Fibroblast of the aortic adventitia (primary cell): ENCODE results near the gene LRRC32. TPM values are rescaled to one million over a fixed set of nuclear protein-coding genes. Genes with fewer than 3 reads are reported as not detected.

Experiments
- DNase-seq: peaks from one replicate; pipeline ENCODE4 v3.0.0-alpha.2; 2010; ENCODE audit warnings: low read depth
- H3K4me3 ChIP-seq: 2 replicates; pipeline ENCODE4 v1.5.1; 2011; ENCODE audit warnings: low read depth, mild to moderate bottlenecking, control low read depth, low read length, moderate library complexity
- total RNA-seq: library from RNA; depleted of rRNA; stranded (reverse); fragments of >200 nt; gene quantifications from 2 replicates; pipeline ENCODE4 v1.2.3, GENCODE V29; 2012; ENCODE audit warnings: low replicate concordance
- TF ChIP-seq, protein P1 (sequence below): IDR thresholded peaks from 2 replicates; pipeline ENCODE4 v1.5.1; 2011; ENCODE audit warnings: mild to moderate bottlenecking, low read length, control low read depth, inconsistent platforms; ENCODE audit not compliant: insufficient read depth

The LRRC32 gene
- total RNA-seq, 1 donor, result 30.0 TPM

GRCh38 chr11:76706667-76707066, 36.1 kb upstream of the LRRC32 start:
- TF ChIP-seq, protein P1, sequence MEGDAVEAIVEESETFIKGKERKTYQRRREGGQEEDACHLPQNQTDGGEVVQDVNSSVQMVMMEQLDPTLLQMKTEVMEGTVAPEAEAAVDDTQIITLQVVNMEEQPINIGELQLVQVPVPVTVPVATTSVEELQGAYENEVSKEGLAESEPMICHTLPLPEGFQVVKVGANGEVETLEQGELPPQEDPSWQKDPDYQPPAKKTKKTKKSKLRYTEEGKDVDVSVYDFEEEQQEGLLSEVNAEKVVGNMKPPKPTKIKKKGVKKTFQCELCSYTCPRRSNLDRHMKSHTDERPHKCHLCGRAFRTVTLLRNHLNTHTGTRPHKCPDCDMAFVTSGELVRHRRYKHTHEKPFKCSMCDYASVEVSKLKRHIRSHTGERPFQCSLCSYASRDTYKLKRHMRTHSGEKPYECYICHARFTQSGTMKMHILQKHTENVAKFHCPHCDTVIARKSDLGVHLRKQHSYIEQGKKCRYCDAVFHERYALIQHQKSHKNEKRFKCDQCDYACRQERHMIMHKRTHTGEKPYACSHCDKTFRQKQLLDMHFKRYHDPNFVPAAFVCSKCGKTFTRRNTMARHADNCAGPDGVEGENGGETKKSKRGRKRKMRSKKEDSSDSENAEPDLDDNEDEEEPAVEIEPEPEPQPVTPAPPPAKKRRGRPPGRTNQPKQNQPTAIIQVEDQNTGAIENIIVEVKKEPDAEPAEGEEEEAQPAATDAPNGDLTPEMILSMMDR, result no peak
- H3K4me3 ChIP-seq, result no peak overlapping the region
- DNase-seq, result no peak

GRCh38 chr11:76705826-76706225, 35.3 kb upstream of the LRRC32 start:
- TF ChIP-seq, protein P1, result no peak
- no peak overlapping the region for H3K4me3 ChIP-seq
- DNase-seq, result no peak

- TF ChIP-seq, protein P1, result no peak
- H3K4me3 ChIP-seq, result no peak overlapping the region
- DNase-seq, result no peak
These were observed 33.8 kb upstream of the LRRC32 start for GRCh38 chr11:76704171-76704948.

- H3K4me3 ChIP-seq, result no peak overlapping the region
- DNase-seq, result no peak
- TF ChIP-seq, protein P1, result no peak
These were observed 33.2 kb upstream of the LRRC32 start for GRCh38 chr11:76703707-76704106.

GRCh38 chr11:76702336-76703128, 32.0 kb upstream of the LRRC32 start:
- H3K4me3 ChIP-seq, result no peak overlapping the region
- no peak for DNase-seq
- TF ChIP-seq, protein P1, result no peak

- TF ChIP-seq, protein P1, result no peak
- peak; percentile 59 for DNase-seq
- no peak overlapping the region for H3K4me3 ChIP-seq
These were observed 30.9 kb upstream of the LRRC32 start for GRCh38 chr11:76701294-76702040.
